A673 (cell line): Measurements from ENCODE around the gene C17orf67. TPM values are rescaled to one million over a fixed set of nuclear protein-coding genes. Genes with fewer than 3 reads are reported as not detected.

Source experiments
- BruUV-seq: library from RNA; stranded (reverse); fragments of 400-500 nt; replicated peaks from 2 replicates; lab custom pipeline; 2021; lab: Mats Ljungman, UMichigan
- CTCF ChIA-PET: fragments of 300-600 bp; sonication (Branson Sonifier 250); formaldehyde crosslinking; loops from one replicate; lab custom pipeline; 2022; ENCODE audit warnings: antibody characterized with exemption; lab: Charles Lee
- POLR2A ChIA-PET: fragments of 300-600 bp; sonication (Branson Sonifier 250); formaldehyde crosslinking; loops from one replicate; lab custom pipeline; 2022; ENCODE audit warnings: antibody characterized with exemption; ENCODE audit not compliant: low non-redundant PET; lab: Charles Lee
- DNase-seq: peaks from one replicate; pipeline ENCODE4 v3.0.0-alpha.2; 2015; ENCODE audit warnings: low spot score
- H3K27ac ChIP-seq: fragments of 200-600 bp; sonication (generic); 2 replicates; pipeline ENCODE4 v1.5.1; 2016; ENCODE audit warnings: mixed run types, low read depth, mild to moderate bottlenecking, mixed read lengths, antibody characterized with exemption, low read length; ENCODE audit not compliant: poor library complexity, severe bottlenecking
- H3K27me3 ChIP-seq: fragments of 200-600 bp; sonication (generic); replicated peaks from 2 replicates; pipeline ENCODE4 v1.6.1; 2017; ENCODE audit warnings: mixed run types, low read depth, mild to moderate bottlenecking, mixed read lengths, antibody characterized with exemption, low read length; ENCODE audit not compliant: insufficient read depth, poor library complexity
- H3K36me3 ChIP-seq: fragments of 200-600 bp; sonication (generic); 2 replicates; pipeline ENCODE4 v1.6.1; 2016; ENCODE audit warnings: mixed run types, mild to moderate bottlenecking, mixed read lengths, antibody characterized with exemption, low read length; ENCODE audit not compliant: insufficient read depth, poor library complexity, severe bottlenecking
- H3K4me1 ChIP-seq: fragments of 200-600 bp; sonication (generic); 2 replicates; pipeline ENCODE4 v1.6.1; 2017; ENCODE audit warnings: mixed run types, mild to moderate bottlenecking, mixed read lengths, antibody characterized with exemption, low read length; ENCODE audit not compliant: insufficient read depth, poor library complexity, severe bottlenecking
- H3K4me3 ChIP-seq: fragments of 200-600 bp; sonication (generic); 2 replicates; pipeline ENCODE4 v1.5.1; 2016; ENCODE audit warnings: low read depth, mixed run types, mild to moderate bottlenecking, mixed read lengths, low read length; ENCODE audit not compliant: poor library complexity, severe bottlenecking
- H3K9me3 ChIP-seq: fragments of 200-600 bp; sonication (generic); 2 replicates; pipeline ENCODE4 v1.6.1; 2016; ENCODE audit warnings: mixed run types, low read depth, mild to moderate bottlenecking, mixed read lengths, antibody characterized with exemption, low read length; ENCODE audit not compliant: poor library complexity, severe bottlenecking
- CTCF ChIP-seq: fragments of 300-800, 200-600 bp; sonication (generic); conservative IDR thresholded peaks from 2 replicates; pipeline ENCODE4 v1.5.1; 2017; ENCODE audit warnings: low read depth, mild to moderate bottlenecking, antibody characterized with exemption, low read length, moderate library complexity, mixed read lengths
- EZH2 ChIP-seq: fragments of 200-600 bp; sonication (generic); IDR thresholded peaks from 2 replicates; pipeline ENCODE4 v1.6.1; 2017; ENCODE audit warnings: borderline replicate concordance, low read depth, mild to moderate bottlenecking, mixed read lengths, antibody characterized with exemption, low read length; ENCODE audit not compliant: poor library complexity, severe bottlenecking
- intact Hi-C: fragments of 100-400 bp; cut with micrococcal nuclease; formaldehyde crosslinking; loops from one replicate; pipeline ENCODE4 v1.10.0; 2022; ENCODE audit not compliant: unreplicated experiment
- total RNA-seq: library from RNA; stranded (reverse); gene quantifications from 2 replicates; pipeline ENCODE4 v1.2.3, GENCODE V29; 2021

Gene C17orf67
- total RNA-seq, 1 experiment from 2014 or later: 2.7 TPM

- H3K27me3 ChIP-seq: no peaks in the 10 kb centered on the region
- no peaks in the 10 kb centered on the region for H3K36me3 ChIP-seq
- no peaks in the 10 kb centered on the region for H3K4me1 ChIP-seq
- intact Hi-C loops: no loop called here
- no peak overlapping the region for H3K4me3 ChIP-seq
- DNase-seq: no peak
- no TSS peak for BruUV-seq
- H3K27ac ChIP-seq: no peak overlapping the region
- ChIA-PET CTCF (no interaction called here), POLR2A (interaction anchor here (0.5 kb wide), 1 partner anchor 116 kb away, joined by 3 read pairs; no protein-coding TSS in a partner anchor)
- TF ChIP-seq EZH2: no peak
- TF ChIP-seq CTCF: no peak
- no peaks in the 10 kb centered on the region for H3K9me3 ChIP-seq
Measured at GRCh38 chr17:56796536-56796935, 37.2 kb downstream of the C17orf67 start.

- POLR2A ChIA-PET: no interaction called here
Measured at GRCh38 chr17:56795221-56795865, 38.4 kb downstream of the C17orf67 start.

GRCh38 chr17:56793957-56794356, 39.8 kb downstream of the C17orf67 start:
- intact Hi-C loops: no loop called here
- TF ChIP-seq EZH2 (no peak), CTCF (no peak)
- CTCF ChIA-PET: interaction anchor here (0.8 kb wide), 1 partner anchor 26 kb away, joined by 3 read pairs; no protein-coding TSS in a partner anchor
- H3K36me3 ChIP-seq: no peaks in the 10 kb centered on the region
- POLR2A ChIA-PET: no interaction called here
- H3K4me1 ChIP-seq: no peaks in the 10 kb centered on the region
- H3K27ac ChIP-seq: no peak overlapping the region
- H3K4me3 ChIP-seq: no peak overlapping the region
- BruUV-seq: no TSS peak
- DNase-seq: no peak
- H3K9me3 ChIP-seq: no peaks in the 10 kb centered on the region
- H3K27me3 ChIP-seq: no peaks in the 10 kb centered on the region

More at GRCh38 chr17:56795221-56795865, 38.4 kb downstream of the C17orf67 start:
- DNase-seq: no peak
- intact Hi-C loops: no loop called here
- Histone ChIP-seq H3K36me3 (no peaks in the 10 kb centered on the region), H3K4me1 (no peaks in the 10 kb centered on the region), H3K4me3 (no peak overlapping the region), H3K9me3 (no peaks in the 10 kb centered on the region), H3K27me3 (no peaks in the 10 kb centered on the region), H3K27ac (no peak overlapping the region)
- CTCF ChIA-PET: interaction anchor here (1.2 kb wide), 1 partner anchor 15 kb away, joined by 4 read pairs; no protein-coding TSS in a partner anchor
- no TSS peak for BruUV-seq
- TF ChIP-seq CTCF (no peak), EZH2 (no peak)
